Measurements from ENCODE around the gene SYNE4. TPM values are rescaled to one million over a fixed set of nuclear protein-coding genes. Genes with fewer than 3 reads are reported as not detected.
"Not testable (repeated sequence)": the region's sequence is repeated elsewhere in the genome, so short reads cannot be mapped to it uniquely, and the experiment has no call there.

SYNE4 gene
- total RNA-seq, 2 experiments from 2014 or later, result 2.4 to 3.3 TPM

DNA sequence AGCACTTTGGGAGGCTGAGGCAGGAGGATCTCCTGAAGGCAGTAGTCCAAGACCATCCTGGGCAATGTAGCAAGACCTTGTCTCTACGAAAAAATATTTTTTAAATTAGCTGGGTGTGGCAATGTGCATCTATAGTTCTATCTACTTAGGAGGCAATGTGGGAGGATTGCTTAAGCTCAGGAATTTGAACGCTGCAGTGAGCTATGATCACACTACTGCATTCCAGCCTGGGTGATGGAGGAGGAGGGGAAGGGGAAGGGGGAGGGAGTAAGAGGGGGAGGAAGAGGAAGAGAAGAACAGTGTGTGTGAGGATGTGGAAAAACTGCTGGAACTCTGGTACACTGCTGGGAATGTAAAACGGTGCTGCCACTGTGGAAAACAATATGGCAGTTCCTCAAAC, 33.2 kb upstream of the SYNE4 start:
- Mint-ChIP-seq H3K9me3 (no peaks in the 10 kb centered on the region), H3K27ac (no peak overlapping the region), H3K4me3 (no peak overlapping the region), H3K27me3 (no peaks in the 10 kb centered on the region), H3K4me1 (ENCODE audit: low read depth) (peaks cover 8% of the 10 kb centered on the region), H3K36me3 (ENCODE audit: low read depth) (peaks cover 3% of the 10 kb centered on the region)
- ChIA-PET CTCF (no interaction called here), POLR2A (interaction anchor here (0.7 kb wide), 1 partner anchor 593 kb away, joined by 3 read pairs; no protein-coding TSS in a partner anchor)
- intact Hi-C loops (cut with micrococcal nuclease), result no loop called here
- DNase-seq, result no peak
- no peak for TF ChIP-seq CTCF (IDR thresholded peaks at IDR 0.05)
- no peak for ATAC-seq

- DNase-seq; H3K9me3 Mint-ChIP-seq; H3K4me1 Mint-ChIP-seq (ENCODE audit: low read depth); ATAC-seq; H3K27me3 Mint-ChIP-seq; H3K36me3 Mint-ChIP-seq (ENCODE audit: low read depth); intact Hi-C loops (cut with micrococcal nuclease); CTCF ChIA-PET; H3K27ac Mint-ChIP-seq; H3K4me3 Mint-ChIP-seq: not testable (repeated sequence)
- POLR2A ChIA-PET, result interaction anchor here (0.7 kb wide), 1 partner anchor 592 kb away, joined by 3 read pairs; no protein-coding TSS in a partner anchor
These were observed 32.5 kb upstream of the SYNE4 start for GRCh38 chr19:36041092-36041491.

- ATAC-seq (no peak), DNase-seq (no peak)
- no peak for TF ChIP-seq CTCF (IDR thresholded peaks at IDR 0.05)
- Mint-ChIP-seq H3K9me3 (no peaks in the 10 kb centered on the region), H3K4me1 (ENCODE audit: low read depth) (peaks cover 13% of the 10 kb centered on the region), H3K36me3 (ENCODE audit: low read depth) (peaks cover 3% of the 10 kb centered on the region), H3K27me3 (no peaks in the 10 kb centered on the region), H3K4me3 (no peak overlapping the region), H3K27ac (no peak overlapping the region)
- intact Hi-C loops (cut with micrococcal nuclease), result no loop called here
- CTCF ChIA-PET, result no interaction called here
- POLR2A ChIA-PET, result no interaction called here
These were observed 31.9 kb upstream of the SYNE4 start for GRCh38 chr19:36040495-36040894.

GRCh38 chr19:36032251-36033104, 23.9 kb upstream of the SYNE4 start, which contains the start of gene CLIP3:
Gene CLIP3 (minus strand): TSS chr19:36032873. CDS start chr19:36032357, 516 bp downstream.
- Mint-ChIP-seq H3K9me3 (no peaks in the 10 kb centered on the region), H3K36me3 (ENCODE audit: low read depth) (peaks cover 12% of the 10 kb centered on the region)

GRCh38 chr19:36031308-36031707, 22.7 kb upstream of the SYNE4 start:
- Mint-ChIP-seq H3K27ac (no peak overlapping the region), H3K4me1 (ENCODE audit: low read depth) (peaks cover 16% of the 10 kb centered on the region), H3K36me3 (ENCODE audit: low read depth) (peaks cover 12% of the 10 kb centered on the region), H3K9me3 (no peaks in the 10 kb centered on the region), H3K27me3 (peaks cover 2% of the 10 kb centered on the region), H3K4me3 (no peak overlapping the region)
- intact Hi-C loops (cut with micrococcal nuclease), result no loop called here
- ChIA-PET CTCF (interaction anchor here (1.1 kb wide), 1 partner anchor 23 kb away, joined by 3 read pairs; the partner anchor contains the start of gene THAP8), POLR2A (interaction anchor here (0.9 kb wide), 1 partner anchor 30 kb away, joined by 3 read pairs; no protein-coding TSS in a partner anchor)
- no peak for TF ChIP-seq CTCF (IDR thresholded peaks at IDR 0.05)
- no peak for ATAC-seq
- DNase-seq, result no peak

More at GRCh38 chr19:36032251-36033104, 23.9 kb upstream of the SYNE4 start, which contains the start of gene CLIP3:
- DNase-seq (peak; percentile 42), ATAC-seq (peak; percentile 66)
- TF ChIP-seq CTCF (IDR thresholded peaks at IDR 0.05), result no peak
- Mint-ChIP-seq H3K27ac (no peak within 1 kb of the TSS), H3K4me1 (ENCODE audit: low read depth) (peaks cover 25% of the 10 kb centered on the region), H3K4me3 (peak within 1 kb of the TSS; percentile 38), H3K27me3 (peaks cover 2% of the 10 kb centered on the region)
- ChIA-PET CTCF (no interaction called here), POLR2A (no interaction called here)
- intact Hi-C loops (cut with micrococcal nuclease), result no loop called here
